Activated T-helper 17 cell treated with anti-CD3 and anti-CD28 coated beads, Interleukin-2, amount 50 U/mL, for 72 hours (primary cell): ENCODE data around the gene GABRP. TPM values are rescaled to one million over a fixed set of nuclear protein-coding genes. Genes with fewer than 3 reads are reported as not detected.
"Not testable (repeated sequence)": the region's sequence is repeated elsewhere in the genome, so short reads cannot be mapped to it uniquely, and the experiment has no call there.

ENCODE experiments used
- ATAC-seq: fragments of 150-1000 bp; cut with Tn5 transposase; replicated peaks from 2 replicates; pipeline ENCODE4 v1.10.0; 2021; ENCODE audit warnings: mild to moderate bottlenecking, moderate library complexity
- H3K27ac Mint-ChIP-seq: one replicate; pipeline ENCODE4 v1.8.0; 2022; ENCODE audit warnings: mixed read lengths
- H3K27me3 Mint-ChIP-seq: one replicate; pipeline ENCODE4 v1.8.0; 2022; ENCODE audit warnings: mixed read lengths
- H3K36me3 Mint-ChIP-seq: one replicate; pipeline ENCODE4 v1.8.0; 2022; ENCODE audit warnings: low read depth, mild to moderate bottlenecking, mixed read lengths
- H3K4me1 Mint-ChIP-seq: one replicate; pipeline ENCODE4 v1.8.0; 2022; ENCODE audit warnings: mixed read lengths
- H3K4me3 Mint-ChIP-seq: one replicate; pipeline ENCODE4 v1.8.0; 2022; ENCODE audit warnings: mild to moderate bottlenecking, mixed read lengths
- H3K9me3 Mint-ChIP-seq: one replicate; pipeline ENCODE4 v1.8.0; 2022; ENCODE audit warnings: mixed read lengths
- total RNA-seq, 2 donors: library from RNA; stranded (reverse); gene quantifications; one replicate each; pipeline ENCODE4 v1.2.3, GENCODE V29; 2022

GABRP gene
- total RNA-seq, 2 donors from 2014 or later = not detected

GRCh38 chr5:170795154-170795553 lies 11.6 kb downstream of the GABRP start:
- no peak for ATAC-seq
- peaks cover 4% of the 10 kb centered on the region for H3K27me3 Mint-ChIP-seq

GRCh38 chr5:170805666-170806065 lies 22.1 kb downstream of the GABRP start:
- Mint-ChIP-seq H3K27ac (no peak overlapping the region), H3K27me3 (peaks cover 24% of the 10 kb centered on the region), H3K36me3 (no peaks in the 10 kb centered on the region), H3K4me1 (no peaks in the 10 kb centered on the region), H3K4me3 (no peak overlapping the region), H3K9me3 (no peaks in the 10 kb centered on the region)
- no peak for ATAC-seq

More at GRCh38 chr5:170795154-170795553, 11.6 kb downstream of the GABRP start:
- Mint-ChIP-seq H3K4me3 (no peak overlapping the region), H3K4me1 (no peaks in the 10 kb centered on the region), H3K9me3 (no peaks in the 10 kb centered on the region), H3K36me3 (no peaks in the 10 kb centered on the region), H3K27ac (no peak overlapping the region)

- Mint-ChIP-seq H3K36me3 (no peaks in the 10 kb centered on the region), H3K4me1 (no peaks in the 10 kb centered on the region), H3K27ac (no peak overlapping the region), H3K27me3 (peaks cover 24% of the 10 kb centered on the region), H3K9me3 (no peaks in the 10 kb centered on the region), H3K4me3 (no peak overlapping the region)
- no peak for ATAC-seq
Observed at GRCh38 chr5:170809551-170809950, 26.0 kb downstream of the GABRP start.

GRCh38 chr5:170811719-170812118 lies 28.2 kb downstream of the GABRP start:
- no peaks in the 10 kb centered on the region for H3K9me3 Mint-ChIP-seq
- peaks cover 17% of the 10 kb centered on the region for H3K27me3 Mint-ChIP-seq

GRCh38 chr5:170813231-170813630 lies 29.7 kb downstream of the GABRP start:
- Mint-ChIP-seq H3K4me1 (no peaks in the 10 kb centered on the region), H3K9me3 (no peaks in the 10 kb centered on the region)

More at GRCh38 chr5:170811719-170812118, 28.2 kb downstream of the GABRP start:
- ATAC-seq = no peak
- no peaks in the 10 kb centered on the region for H3K36me3 Mint-ChIP-seq
- H3K4me3 Mint-ChIP-seq = no peak overlapping the region
- no peak overlapping the region for H3K27ac Mint-ChIP-seq
- H3K4me1 Mint-ChIP-seq = no peaks in the 10 kb centered on the region

GRCh38 chr5:170817195-170817594 lies 33.7 kb downstream of the GABRP start:
- Mint-ChIP-seq H3K4me3 (no peak overlapping the region), H3K4me1 (no peaks in the 10 kb centered on the region), H3K27ac (no peak overlapping the region), H3K36me3 (no peaks in the 10 kb centered on the region), H3K9me3 (no peaks in the 10 kb centered on the region), H3K27me3 (peaks cover 4% of the 10 kb centered on the region)
- no peak for ATAC-seq

More at GRCh38 chr5:170813231-170813630, 29.7 kb downstream of the GABRP start:
- Mint-ChIP-seq H3K36me3 (no peaks in the 10 kb centered on the region), H3K27ac (no peak overlapping the region), H3K4me3 (no peak overlapping the region), H3K27me3 (peaks cover 10% of the 10 kb centered on the region)
- no peak for ATAC-seq

GRCh38 chr5:170818232-170818631 lies 34.7 kb downstream of the GABRP start:
- Mint-ChIP-seq H3K27ac (no peak overlapping the region), H3K36me3 (no peaks in the 10 kb centered on the region), H3K9me3 (no peaks in the 10 kb centered on the region), H3K4me1 (no peaks in the 10 kb centered on the region), H3K4me3 (no peak overlapping the region), H3K27me3 (no peaks in the 10 kb centered on the region)
- no peak for ATAC-seq

GRCh38 chr5:170819824-170820223 lies 36.3 kb downstream of the GABRP start:
- no peak for ATAC-seq
- no peaks in the 10 kb centered on the region for H3K9me3 Mint-ChIP-seq
- H3K36me3 Mint-ChIP-seq = no peaks in the 10 kb centered on the region
- H3K27me3 Mint-ChIP-seq = no peaks in the 10 kb centered on the region
- no peaks in the 10 kb centered on the region for H3K4me1 Mint-ChIP-seq
- no peak overlapping the region for H3K4me3 Mint-ChIP-seq
- no peak overlapping the region for H3K27ac Mint-ChIP-seq

GRCh38 chr5:170821257-170821800 lies 37.8 kb downstream of the GABRP start:
- no peaks in the 10 kb centered on the region for H3K9me3 Mint-ChIP-seq
- no peak overlapping the region for H3K27ac Mint-ChIP-seq
- no peaks in the 10 kb centered on the region for H3K27me3 Mint-ChIP-seq
- no peak for ATAC-seq
- H3K4me1 Mint-ChIP-seq = no peaks in the 10 kb centered on the region
- no peaks in the 10 kb centered on the region for H3K36me3 Mint-ChIP-seq
- no peak overlapping the region for H3K4me3 Mint-ChIP-seq

GRCh38 chr5:170826117-170826516 lies 42.6 kb downstream of the GABRP start:
- ATAC-seq = no peak
- no peaks in the 10 kb centered on the region for H3K4me1 Mint-ChIP-seq
- no peak overlapping the region for H3K27ac Mint-ChIP-seq
- no peaks in the 10 kb centered on the region for H3K27me3 Mint-ChIP-seq
- H3K4me3 Mint-ChIP-seq = no peak overlapping the region
- H3K36me3 Mint-ChIP-seq = no peaks in the 10 kb centered on the region
- no peaks in the 10 kb centered on the region for H3K9me3 Mint-ChIP-seq

- H3K9me3 Mint-ChIP-seq = peaks cover 3% of the 10 kb centered on the region
- no peak for ATAC-seq
- H3K4me1 Mint-ChIP-seq = no peaks in the 10 kb centered on the region
- no peak overlapping the region for H3K4me3 Mint-ChIP-seq
- H3K27ac Mint-ChIP-seq = no peak overlapping the region
- H3K36me3 Mint-ChIP-seq = no peaks in the 10 kb centered on the region
- peaks cover 4% of the 10 kb centered on the region for H3K27me3 Mint-ChIP-seq
Observed at GRCh38 chr5:170832241-170832640, 48.7 kb downstream of the GABRP start.

- not testable (repeated sequence) for H3K27me3 Mint-ChIP-seq, H3K4me1 Mint-ChIP-seq, H3K9me3 Mint-ChIP-seq, ATAC-seq, H3K36me3 Mint-ChIP-seq, H3K4me3 Mint-ChIP-seq, H3K27ac Mint-ChIP-seq
Observed at GRCh38 chr5:170833981-170834380, 50.5 kb downstream of the GABRP start.

GRCh38 chr5:170836226-170836625 lies 52.7 kb downstream of the GABRP start:
- Mint-ChIP-seq H3K9me3 (peaks cover 3% of the 10 kb centered on the region), H3K4me3 (no peak overlapping the region), H3K27me3 (peaks cover 4% of the 10 kb centered on the region), H3K4me1 (no peaks in the 10 kb centered on the region), H3K27ac (no peak overlapping the region), H3K36me3 (no peaks in the 10 kb centered on the region)
- ATAC-seq = no peak

- Mint-ChIP-seq H3K36me3 (no peaks in the 10 kb centered on the region), H3K27ac (no peak overlapping the region), H3K4me3 (no peak overlapping the region), H3K4me1 (no peaks in the 10 kb centered on the region), H3K9me3 (no peaks in the 10 kb centered on the region), H3K27me3 (peaks cover 13% of the 10 kb centered on the region)
- ATAC-seq = no peak
Observed at GRCh38 chr5:170843870-170844269, 60.3 kb downstream of the GABRP start.

GRCh38 chr5:170844651-170845050 lies 61.1 kb downstream of the GABRP start:
- ATAC-seq = no peak
- Mint-ChIP-seq H3K36me3 (no peaks in the 10 kb centered on the region), H3K27ac (no peak overlapping the region), H3K4me3 (no peak overlapping the region), H3K4me1 (no peaks in the 10 kb centered on the region), H3K9me3 (no peaks in the 10 kb centered on the region), H3K27me3 (peaks cover 13% of the 10 kb centered on the region)

- no peak overlapping the region for H3K4me3 Mint-ChIP-seq
- H3K27ac Mint-ChIP-seq = no peak overlapping the region
- no peak for ATAC-seq
- no peaks in the 10 kb centered on the region for H3K9me3 Mint-ChIP-seq
- H3K4me1 Mint-ChIP-seq = no peaks in the 10 kb centered on the region
- peaks cover 13% of the 10 kb centered on the region for H3K27me3 Mint-ChIP-seq
- no peaks in the 10 kb centered on the region for H3K36me3 Mint-ChIP-seq
Observed at GRCh38 chr5:170846416-170846815, 62.9 kb downstream of the GABRP start.
